HepG2 (cell line): Measurements from ENCODE around the gene TAS2R4. TPM values are rescaled to one million over a fixed set of nuclear protein-coding genes. Genes with fewer than 3 reads are reported as not detected.
A peak's percentile ranks its signal among the peaks of the same experiment; 100 is the strongest.

Source experiments
- ATM ChIP-seq: fragments of 450-650 bp; IDR thresholded peaks from 2 replicates; pipeline ENCODE4 v1.7.1; 2017; ENCODE audit warnings: mild to moderate bottlenecking, borderline replicate concordance
- GPN1 ChIP-seq: sonication (generic); formaldehyde crosslinking; IDR thresholded peaks from 2 replicates; pipeline ENCODE4 v1.5.1; 2020; ENCODE audit warnings: missing genetic modification reagents, borderline replicate concordance
- HMGXB3 ChIP-seq: sonication (generic); formaldehyde crosslinking; IDR thresholded peaks from 2 replicates; pipeline ENCODE4 v1.4.0; 2020; ENCODE audit warnings: missing genetic modification reagents, borderline replicate concordance
- MTF1 ChIP-seq: sonication (generic); formaldehyde crosslinking; IDR thresholded peaks from 2 replicates; pipeline ENCODE4 v1.5.0; 2020; ENCODE audit warnings: missing genetic modification reagents
- NFATC3 ChIP-seq: sonication (generic); formaldehyde crosslinking; IDR thresholded peaks from 2 replicates; pipeline ENCODE4 v1.5.1; 2020; ENCODE audit warnings: mild to moderate bottlenecking, missing genetic modification reagents
- NR2F2 ChIP-seq: IDR thresholded peaks from 2 replicates; pipeline ENCODE4 v1.6.1; 2012; ENCODE audit warnings: low read depth, inconsistent platforms, borderline replicate concordance
- PAWR ChIP-seq: sonication (generic); formaldehyde crosslinking; IDR thresholded peaks from 2 replicates; pipeline ENCODE4 v1.4.0; 2020; ENCODE audit warnings: missing genetic modification reagents, mild to moderate bottlenecking, borderline replicate concordance
- SKI ChIP-seq: fragments of 450-650 bp; IDR thresholded peaks from one replicate; pipeline ENCODE4 v1.6.1; 2018; ENCODE audit warnings: mild to moderate bottlenecking; ENCODE audit not compliant: partially characterized antibody
- SSRP1 ChIP-seq: IDR thresholded peaks from 2 replicates; pipeline ENCODE4 v1.6.1; 2016; ENCODE audit warnings: control low read depth
- ZBTB7A ChIP-seq: sonication (generic); formaldehyde crosslinking; IDR thresholded peaks from 2 replicates; pipeline ENCODE4 v1.8.0; 2022; ENCODE audit warnings: mild to moderate bottlenecking, missing genetic modification reagents
- ZFP36L1 ChIP-seq: sonication (generic); formaldehyde crosslinking; IDR thresholded peaks from 2 replicates; pipeline ENCODE4 v1.8.0; 2022; ENCODE audit warnings: mild to moderate bottlenecking, missing genetic modification reagents, moderate library complexity
- ZNF225 ChIP-seq: sonication (generic); formaldehyde crosslinking; IDR thresholded peaks from 2 replicates; pipeline ENCODE4 v1.4.0; 2020; ENCODE audit warnings: mild to moderate bottlenecking, missing genetic modification reagents
- ZNF468 ChIP-seq: sonication (generic); formaldehyde crosslinking; IDR thresholded peaks from 2 replicates; pipeline ENCODE4 v1.8.0; 2022; ENCODE audit warnings: mild to moderate bottlenecking, moderate library complexity, missing genetic modification reagents
- ZNF749 ChIP-seq: sonication (generic); formaldehyde crosslinking; IDR thresholded peaks from 2 replicates; pipeline ENCODE4 v1.8.0; 2022; ENCODE audit warnings: mild to moderate bottlenecking, missing genetic modification reagents, moderate library complexity, borderline replicate concordance
- polyA plus RNA-seq, 8 experiments: library from polyadenylated mRNA; depleted of rRNA in 3 of 8; stranded (reverse) in 7 of 8; unstranded in 1 of 8; fragments of >200 nt; fragmentation: Illumina TruSeq in 4 of 8; extraction: Trizol in 4 of 8; gene quantifications; 2 replicates each; pipeline versions ENCODE4 v1.2.1 to v1.2.3, GENCODE V29; 2011 to 2016; ENCODE audit warnings: low read depth in 4 of 8, missing spikeins in 1 of 8, mixed read lengths in 1 of 8; ENCODE audit not compliant: insufficient read depth in 1 of 8
- total RNA-seq, 5 experiments: library from RNA; depleted of rRNA; stranded (reverse); fragments of >200 nt; fragmentation: Illumina TruSeq; extraction: Trizol; gene quantifications; 2 replicates each; pipeline ENCODE4 v1.2.3, GENCODE V29; 2016; ENCODE audit warnings: low read depth in 1 of 5
- TF ChIP-seq, protein P1 (sequence below): sonication (generic); formaldehyde crosslinking; IDR thresholded peaks from one replicate; pipeline ENCODE4 v1.5.1; 2020; ENCODE audit warnings: mild to moderate bottlenecking, missing genetic modification reagents; ENCODE audit errors: not compliant biosample characterization
- TF ChIP-seq, protein P2 (sequence below): sonication (generic); formaldehyde crosslinking; IDR thresholded peaks from 2 replicates; pipeline ENCODE4 v1.8.0; 2022; ENCODE audit warnings: mild to moderate bottlenecking, missing genetic modification reagents, moderate library complexity

The TAS2R4 gene
- total and polyA plus RNA-seq, 2 of the 13 experiments (the other 11 are each of a cell fraction or from before 2014, with no cell fraction given): 0.71 to 0.80 TPM

- TF ChIP-seq GPN1 (no peak), ATM (no peak), HMGXB3 (CRISPR knock-in tag) (peak; percentile 93), PAWR (CRISPR knock-in tag) (peak; percentile 52; the same call in 1 of the 2 replicates), SKI (no peak), ZNF749 (CRISPR knock-in tag) (no peak), ZFP36L1 (CRISPR knock-in tag) (no peak), NR2F2 (peak; percentile 61; the same call in 1 of the 2 replicates), MTF1 (CRISPR knock-in tag) (no peak), ZBTB7A (no peak), SSRP1 (CRISPR knock-in tag) (no peak), ZNF468 (CRISPR knock-in tag) (no peak), ZNF225 (0 out of 2 replicates have a peak, but pooled peaks have one; percentile 64), NFATC3 (CRISPR knock-in tag) (no peak)
- TF ChIP-seq, protein P1, sequence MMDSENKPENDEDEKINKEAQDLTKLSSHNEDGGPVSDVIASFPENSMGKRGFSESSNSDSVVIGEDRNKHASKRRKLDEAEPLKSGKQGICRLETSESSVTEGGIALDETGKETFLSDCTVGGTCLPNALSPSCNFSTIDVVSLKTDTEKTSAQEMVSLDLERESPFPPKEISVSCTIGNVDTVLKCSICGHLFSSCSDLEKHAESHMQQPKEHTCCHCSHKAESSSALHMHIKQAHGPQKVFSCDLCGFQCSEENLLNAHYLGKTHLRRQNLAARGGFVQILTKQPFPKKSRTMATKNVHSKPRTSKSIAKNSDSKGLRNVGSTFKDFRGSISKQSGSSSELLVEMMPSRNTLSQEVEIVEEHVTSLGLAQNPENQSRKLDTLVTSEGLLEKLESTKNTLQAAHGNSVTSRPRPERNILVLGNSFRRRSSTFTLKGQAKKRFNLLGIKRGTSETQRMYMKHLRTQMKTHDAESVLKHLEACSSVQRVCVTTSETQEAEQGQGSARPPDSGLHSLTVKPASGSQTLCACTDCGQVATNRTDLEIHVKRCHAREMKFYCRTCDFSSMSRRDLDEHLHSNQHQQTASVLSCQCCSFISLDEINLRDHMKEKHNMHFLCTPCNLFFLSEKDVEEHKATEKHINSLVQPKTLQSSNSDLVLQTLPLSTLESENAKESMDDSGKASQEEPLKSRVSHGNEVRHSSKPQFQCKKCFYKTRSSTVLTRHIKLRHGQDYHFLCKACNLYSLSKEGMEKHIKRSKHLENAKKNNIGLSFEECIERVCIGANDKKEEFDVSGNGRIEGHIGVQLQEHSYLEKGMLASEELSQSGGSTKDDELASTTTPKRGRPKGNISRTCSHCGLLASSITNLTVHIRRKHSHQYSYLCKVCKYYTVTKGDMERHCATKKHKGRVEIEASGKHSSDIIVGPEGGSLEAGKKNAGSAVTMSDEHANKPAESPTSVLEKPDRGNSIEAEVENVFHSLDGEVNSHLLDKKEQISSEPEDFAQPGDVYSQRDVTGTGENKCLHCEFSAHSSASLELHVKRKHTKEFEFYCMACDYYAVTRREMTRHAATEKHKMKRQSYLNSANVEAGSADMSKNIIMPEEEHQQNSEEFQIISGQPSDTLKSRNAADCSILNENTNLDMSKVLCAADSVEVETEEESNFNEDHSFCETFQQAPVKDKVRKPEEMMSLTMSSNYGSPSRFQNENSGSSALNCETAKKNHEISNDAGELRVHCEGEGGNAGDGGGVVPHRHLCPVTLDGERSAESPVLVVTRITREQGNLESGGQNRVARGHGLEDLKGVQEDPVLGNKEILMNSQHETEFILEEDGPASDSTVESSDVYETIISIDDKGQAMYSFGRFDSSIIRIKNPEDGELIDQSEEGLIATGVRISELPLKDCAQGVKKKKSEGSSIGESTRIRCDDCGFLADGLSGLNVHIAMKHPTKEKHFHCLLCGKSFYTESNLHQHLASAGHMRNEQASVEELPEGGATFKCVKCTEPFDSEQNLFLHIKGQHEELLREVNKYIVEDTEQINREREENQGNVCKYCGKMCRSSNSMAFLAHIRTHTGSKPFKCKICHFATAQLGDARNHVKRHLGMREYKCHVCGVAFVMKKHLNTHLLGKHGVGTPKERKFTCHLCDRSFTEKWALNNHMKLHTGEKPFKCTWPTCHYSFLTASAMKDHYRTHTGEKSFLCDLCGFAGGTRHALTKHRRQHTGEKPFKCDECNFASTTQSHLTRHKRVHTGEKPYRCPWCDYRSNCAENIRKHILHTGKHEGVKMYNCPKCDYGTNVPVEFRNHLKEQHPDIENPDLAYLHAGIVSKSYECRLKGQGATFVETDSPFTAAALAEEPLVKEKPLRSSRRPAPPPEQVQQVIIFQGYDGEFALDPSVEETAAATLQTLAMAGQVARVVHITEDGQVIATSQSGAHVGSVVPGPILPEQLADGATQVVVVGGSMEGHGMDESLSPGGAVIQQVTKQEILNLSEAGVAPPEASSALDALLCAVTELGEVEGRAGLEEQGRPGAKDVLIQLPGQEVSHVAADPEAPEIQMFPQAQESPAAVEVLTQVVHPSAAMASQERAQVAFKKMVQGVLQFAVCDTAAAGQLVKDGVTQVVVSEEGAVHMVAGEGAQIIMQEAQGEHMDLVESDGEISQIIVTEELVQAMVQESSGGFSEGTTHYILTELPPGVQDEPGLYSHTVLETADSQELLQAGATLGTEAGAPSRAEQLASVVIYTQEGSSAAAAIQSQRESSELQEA (CRISPR knock-in tag): peak; percentile 44
- TF ChIP-seq, protein P2, sequence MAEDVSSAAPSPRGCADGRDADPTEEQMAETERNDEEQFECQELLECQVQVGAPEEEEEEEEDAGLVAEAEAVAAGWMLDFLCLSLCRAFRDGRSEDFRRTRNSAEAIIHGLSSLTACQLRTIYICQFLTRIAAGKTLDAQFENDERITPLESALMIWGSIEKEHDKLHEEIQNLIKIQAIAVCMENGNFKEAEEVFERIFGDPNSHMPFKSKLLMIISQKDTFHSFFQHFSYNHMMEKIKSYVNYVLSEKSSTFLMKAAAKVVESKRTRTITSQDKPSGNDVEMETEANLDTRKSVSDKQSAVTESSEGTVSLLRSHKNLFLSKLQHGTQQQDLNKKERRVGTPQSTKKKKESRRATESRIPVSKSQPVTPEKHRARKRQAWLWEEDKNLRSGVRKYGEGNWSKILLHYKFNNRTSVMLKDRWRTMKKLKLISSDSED (CRISPR knock-in tag): no peak
Observed at GRCh38 chr7:141737836-141738591, 38.5 kb upstream of the TAS2R4 start, which contains the start of gene SSBP1 (continued).
